HUES6 (cell line): ENCODE results near the gene FLNC.

Experiments
- H3K27ac ChIP-seq: 2 replicates; pipeline ENCODE4 v1.7.0; 2013; ENCODE audit warnings: low read depth, mild to moderate bottlenecking, low read length, inconsistent platforms
- H3K27me3 ChIP-seq: 2 replicates; pipeline ENCODE4 v1.6.1; 2013; ENCODE audit warnings: low read length; ENCODE audit not compliant: control insufficient read depth, insufficient read depth
- H3K36me3 ChIP-seq: 2 replicates; pipeline ENCODE4 v1.6.1; 2013; ENCODE audit warnings: low read length; ENCODE audit not compliant: control insufficient read depth, insufficient read depth
- H3K4me1 ChIP-seq: 2 replicates; pipeline ENCODE4 v1.6.1; 2013; ENCODE audit warnings: low read length; ENCODE audit not compliant: control insufficient read depth, insufficient read depth
- H3K4me3 ChIP-seq: 2 replicates; pipeline ENCODE4 v1.5.1; 2013; ENCODE audit warnings: low read depth, low read length
- H3K9ac ChIP-seq: one replicate; pipeline ENCODE4 v1.6.1; 2013; ENCODE audit warnings: mild to moderate bottlenecking, low read length
- H3K9me3 ChIP-seq: 2 replicates; pipeline ENCODE4 v1.6.1; 2013; ENCODE audit warnings: low read depth, low read length; ENCODE audit not compliant: control insufficient read depth, insufficient read depth

FLNC gene

GRCh38 chr7:128848289-128849155 is 18.3 kb downstream of the FLNC start:
- Histone ChIP-seq H3K9ac (no peak overlapping the region), H3K27me3 (no peaks in the 10 kb centered on the region), H3K27ac (no peak overlapping the region), H3K36me3 (peaks cover 88% of the 10 kb centered on the region), H3K9me3 (no peaks in the 10 kb centered on the region), H3K4me3 (no peak overlapping the region), H3K4me1 (no peaks in the 10 kb centered on the region)

- H3K36me3 ChIP-seq = peaks cover 88% of the 10 kb centered on the region
- H3K9me3 ChIP-seq = no peaks in the 10 kb centered on the region
- no peak overlapping the region for H3K9ac ChIP-seq
- H3K4me1 ChIP-seq = no peaks in the 10 kb centered on the region
- no peaks in the 10 kb centered on the region for H3K27me3 ChIP-seq
- H3K4me3 ChIP-seq = no peak overlapping the region
- H3K27ac ChIP-seq = no peak overlapping the region
Measured at GRCh38 chr7:128849156-128849515, 18.9 kb downstream of the FLNC start.

GRCh38 chr7:128849804-128850490 is 19.7 kb downstream of the FLNC start:
- Histone ChIP-seq H3K9me3 (no peaks in the 10 kb centered on the region), H3K36me3 (peaks cover 88% of the 10 kb centered on the region), H3K9ac (no peak overlapping the region), H3K27ac (no peak overlapping the region), H3K4me1 (no peaks in the 10 kb centered on the region), H3K4me3 (no peak overlapping the region), H3K27me3 (no peaks in the 10 kb centered on the region)

GRCh38 chr7:128852537-128853254 is 22.5 kb downstream of the FLNC start:
- Histone ChIP-seq H3K9me3 (no peaks in the 10 kb centered on the region), H3K36me3 (peaks cover 91% of the 10 kb centered on the region), H3K4me3 (no peak overlapping the region)

GRCh38 chr7:128853799-128854198 is 23.6 kb downstream of the FLNC start:
- no peaks in the 10 kb centered on the region for H3K27me3 ChIP-seq
- no peak overlapping the region for H3K4me3 ChIP-seq
- no peak overlapping the region for H3K9ac ChIP-seq
- peaks cover 82% of the 10 kb centered on the region for H3K36me3 ChIP-seq
- H3K9me3 ChIP-seq = no peaks in the 10 kb centered on the region
- no peaks in the 10 kb centered on the region for H3K4me1 ChIP-seq
- H3K27ac ChIP-seq = no peak overlapping the region

More at GRCh38 chr7:128852537-128853254, 22.5 kb downstream of the FLNC start:
- Histone ChIP-seq H3K9ac (no peak overlapping the region), H3K4me1 (no peaks in the 10 kb centered on the region), H3K27ac (no peak overlapping the region), H3K27me3 (no peaks in the 10 kb centered on the region)

GRCh38 chr7:128854396-128854795 is 24.2 kb downstream of the FLNC start:
- Histone ChIP-seq H3K4me3 (no peak overlapping the region), H3K27ac (no peak overlapping the region), H3K9me3 (no peaks in the 10 kb centered on the region), H3K36me3 (peaks cover 78% of the 10 kb centered on the region), H3K9ac (no peak overlapping the region), H3K27me3 (no peaks in the 10 kb centered on the region), H3K4me1 (no peaks in the 10 kb centered on the region)

GRCh38 chr7:128855559-128855958 is 25.4 kb downstream of the FLNC start:
- Histone ChIP-seq H3K4me1 (no peaks in the 10 kb centered on the region; the same call in 1 of the 2 replicates), H3K27ac (no peak overlapping the region), H3K36me3 (peaks cover 67% of the 10 kb centered on the region), H3K4me3 (no peak overlapping the region), H3K27me3 (no peaks in the 10 kb centered on the region), H3K9ac (no peak overlapping the region), H3K9me3 (no peaks in the 10 kb centered on the region)

- Histone ChIP-seq H3K4me3 (no peak overlapping the region), H3K9me3 (no peaks in the 10 kb centered on the region), H3K36me3 (peaks cover 61% of the 10 kb centered on the region)
Measured at GRCh38 chr7:128856001-128856718, 26.0 kb downstream of the FLNC start.

GRCh38 chr7:128858380-128859231 is 28.4 kb downstream of the FLNC start:
- Histone ChIP-seq H3K9ac (no peak overlapping the region), H3K4me3 (no peak overlapping the region), H3K36me3 (peaks cover 38% of the 10 kb centered on the region), H3K27ac (no peak overlapping the region), H3K27me3 (no peaks in the 10 kb centered on the region), H3K4me1 (peaks cover 4% of the 10 kb centered on the region), H3K9me3 (no peaks in the 10 kb centered on the region)

More at GRCh38 chr7:128856001-128856718, 26.0 kb downstream of the FLNC start:
- Histone ChIP-seq H3K4me1 (no peaks in the 10 kb centered on the region; the same call in 1 of the 2 replicates), H3K9ac (no peak overlapping the region), H3K27ac (no peak overlapping the region), H3K27me3 (no peaks in the 10 kb centered on the region)
